AG08396 (cell line): Measurements from ENCODE around the gene DHX35.
A peak's percentile ranks its signal among the peaks of the same experiment; 100 is the strongest.

Experiments
- DNase-seq: peaks from one replicate; pipeline ENCODE4 v3.0.0; 2012; ENCODE audit warnings: low spot score, mixed read lengths

DHX35 gene

DNA sequence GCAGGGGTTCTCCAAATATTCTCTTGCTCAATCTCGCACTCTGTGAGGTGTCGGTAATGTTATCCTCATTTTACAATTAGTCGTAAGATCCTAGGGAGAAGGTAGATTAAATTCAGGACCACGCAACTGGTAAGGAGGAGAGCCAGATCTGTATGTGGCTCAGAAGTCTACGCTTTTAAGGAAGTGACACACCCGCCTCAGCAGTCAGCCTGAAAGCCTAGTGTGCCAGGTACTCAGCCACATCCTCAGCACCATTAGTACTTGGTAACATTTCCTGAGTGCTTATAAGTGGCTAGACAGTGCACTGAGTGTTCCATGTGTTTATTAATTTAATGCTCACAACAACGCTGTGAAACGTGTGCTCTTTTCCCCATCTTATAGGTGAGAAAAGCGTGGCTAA lies 63.7 kb downstream of the DHX35 start:
- DNase-seq, result no peak

DNA sequence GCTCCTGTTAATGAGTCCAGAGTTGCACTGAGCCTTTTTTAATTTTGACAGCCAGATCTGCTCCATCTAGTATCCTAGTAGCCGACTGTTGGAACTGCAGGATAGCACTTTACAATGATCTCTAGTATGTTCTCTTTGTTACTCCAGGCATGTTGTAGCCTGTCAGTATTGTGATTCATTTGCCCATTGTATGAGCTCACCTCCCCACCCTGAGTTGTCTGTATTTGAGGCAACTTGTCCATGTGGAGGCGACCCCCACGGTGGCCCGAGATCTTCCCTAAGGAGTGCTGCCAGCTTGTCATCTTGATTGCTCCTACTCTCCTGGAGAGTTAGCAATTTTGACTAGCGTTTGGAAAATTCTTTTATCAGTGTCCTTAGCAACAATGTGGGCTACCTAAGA lies 67.2 kb downstream of the DHX35 start:
- DNase-seq, result no peak

DNA sequence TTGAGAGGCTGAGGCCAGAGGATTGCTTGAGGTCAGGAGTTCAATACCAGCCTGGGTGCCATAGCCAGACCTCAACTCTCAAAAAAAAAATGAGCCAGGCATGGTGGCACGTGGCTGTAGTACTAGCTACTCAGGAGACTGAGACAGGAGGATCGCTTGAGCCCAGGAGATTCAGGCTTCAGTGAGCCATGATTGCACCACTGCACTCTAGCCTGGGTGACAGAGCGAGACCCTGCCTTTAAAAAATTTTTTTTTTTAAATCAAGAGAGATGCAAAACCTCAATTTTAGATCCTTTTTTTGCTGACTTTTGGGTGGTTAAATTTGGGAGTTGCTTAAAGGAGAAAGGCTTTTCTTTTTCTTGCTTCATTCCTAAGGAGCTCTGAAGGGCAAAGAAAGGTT lies 70.9 kb downstream of the DHX35 start:
- no peak for DNase-seq

DNA sequence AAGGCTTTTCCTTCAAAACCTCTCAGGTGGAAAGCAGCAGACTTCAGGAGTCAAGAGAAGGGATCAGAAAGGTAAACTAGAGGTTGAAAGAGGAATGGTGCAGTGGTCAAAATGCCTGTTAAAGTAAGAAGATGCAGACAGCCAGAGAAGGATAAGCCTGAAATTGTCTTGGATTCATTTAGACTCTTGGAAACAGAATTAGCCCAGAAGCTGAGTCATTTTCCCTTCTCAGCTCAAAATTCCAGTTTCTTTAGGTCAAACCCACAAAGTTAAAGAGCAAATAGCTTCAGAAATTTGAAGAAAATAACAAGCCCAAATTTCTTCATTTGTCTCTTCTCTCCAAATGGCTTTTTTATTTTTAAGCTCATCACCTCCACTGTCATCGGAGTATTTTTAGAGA lies 73.9 kb downstream of the DHX35 start:
- DNase-seq, result no peak

DNA sequence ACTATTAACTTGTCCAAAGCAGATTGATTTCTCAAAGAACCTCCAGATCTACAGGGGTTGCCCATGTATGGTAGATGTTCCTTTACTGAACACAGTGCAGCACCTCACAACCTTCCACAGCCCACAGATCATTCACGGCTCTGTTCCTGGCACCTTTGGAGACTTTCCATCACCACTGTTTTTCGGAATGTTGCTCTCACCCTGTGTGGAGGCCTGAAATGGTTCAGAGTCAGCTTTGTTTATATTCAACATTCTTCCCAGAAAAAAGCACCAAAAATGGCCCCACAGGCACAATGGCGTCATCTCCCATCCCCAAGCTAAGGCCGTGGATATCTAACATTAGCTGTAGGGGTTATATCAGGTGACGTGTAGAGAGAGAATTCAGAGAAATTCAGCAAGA lies 74.7 kb downstream of the DHX35 start:
- DNase-seq, result peak; percentile 60

DNA sequence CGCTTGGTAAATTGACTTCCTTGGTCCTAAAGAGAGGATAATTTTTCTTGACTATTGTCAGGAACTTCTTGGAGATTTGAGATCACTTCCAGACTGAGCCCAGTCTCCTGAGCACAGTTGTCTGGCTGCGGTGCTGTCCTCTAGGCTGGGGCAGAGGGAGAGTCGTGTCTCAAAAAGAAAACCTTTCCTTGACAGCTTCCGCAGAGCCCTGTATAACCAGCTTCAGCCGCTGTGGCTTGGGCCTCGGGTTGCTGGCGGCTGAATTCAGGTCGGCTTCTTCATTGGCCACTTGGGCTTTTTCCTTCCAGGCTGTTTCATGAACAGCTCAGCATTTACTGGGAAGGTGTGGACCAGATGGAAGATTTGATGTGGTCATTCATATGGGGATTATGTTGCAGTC lies 75.9 kb downstream of the DHX35 start:
- no peak for DNase-seq

DNA sequence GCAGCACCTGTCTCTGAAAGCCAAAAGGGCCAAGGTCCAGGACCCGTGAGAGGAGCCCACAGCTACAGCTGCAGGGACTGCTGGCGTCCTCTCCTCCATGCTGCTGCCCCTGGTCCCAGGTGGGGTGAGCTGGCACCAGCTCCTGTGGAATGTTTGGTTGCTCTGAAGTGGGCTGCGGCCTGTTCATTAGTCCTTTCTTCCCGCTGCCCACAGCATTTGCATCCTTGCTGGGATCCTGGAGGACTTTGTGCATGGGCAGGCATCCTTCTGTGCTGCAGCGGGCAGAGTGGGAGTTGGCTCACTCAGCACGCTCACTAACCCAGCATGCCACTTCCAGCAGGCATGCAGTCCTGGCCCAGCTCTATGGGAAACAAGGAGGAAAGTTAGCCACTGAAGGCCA lies 76.4 kb downstream of the DHX35 start:
- DNase-seq, result no peak

DNA sequence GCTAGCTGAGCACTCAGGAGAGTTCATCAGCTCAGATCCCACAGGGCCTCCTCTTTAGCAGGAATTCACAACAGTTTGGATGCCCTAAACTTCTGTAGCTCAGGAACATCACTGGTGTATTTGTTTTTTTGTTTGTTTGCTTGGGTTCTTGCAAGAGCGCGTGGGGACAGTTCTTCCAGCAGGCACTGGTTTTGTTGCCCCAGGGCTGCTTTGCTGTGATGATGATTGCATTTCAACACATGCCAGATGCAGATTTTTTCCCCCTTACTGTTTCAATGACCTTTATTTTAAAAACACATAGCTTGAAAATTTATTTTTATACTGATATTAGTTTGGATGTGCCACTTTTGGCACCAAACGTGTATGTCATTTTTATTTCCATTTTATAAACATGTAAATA lies 77.1 kb downstream of the DHX35 start:
- DNase-seq, result no peak

DNA sequence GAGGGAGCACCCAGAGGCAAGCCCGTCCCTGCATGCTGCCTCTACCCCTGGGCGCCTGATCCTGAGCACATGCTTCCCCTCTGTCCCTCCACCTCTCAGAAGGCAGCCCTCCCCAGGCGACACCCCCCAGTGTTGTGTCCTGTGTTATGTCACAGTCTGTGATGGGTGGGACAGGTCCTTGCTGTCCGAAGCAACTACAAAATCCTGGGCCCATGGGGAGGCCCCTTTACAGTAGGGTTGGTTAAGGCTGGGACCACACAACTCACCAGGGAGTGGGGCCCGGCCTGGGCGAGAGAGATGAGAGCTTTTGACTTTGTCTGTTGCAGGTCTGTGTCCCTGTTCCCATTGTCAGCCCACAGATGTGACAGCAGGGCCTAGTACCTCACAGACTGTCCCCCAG lies 78.0 kb downstream of the DHX35 start:
- DNase-seq, result no peak

DNA sequence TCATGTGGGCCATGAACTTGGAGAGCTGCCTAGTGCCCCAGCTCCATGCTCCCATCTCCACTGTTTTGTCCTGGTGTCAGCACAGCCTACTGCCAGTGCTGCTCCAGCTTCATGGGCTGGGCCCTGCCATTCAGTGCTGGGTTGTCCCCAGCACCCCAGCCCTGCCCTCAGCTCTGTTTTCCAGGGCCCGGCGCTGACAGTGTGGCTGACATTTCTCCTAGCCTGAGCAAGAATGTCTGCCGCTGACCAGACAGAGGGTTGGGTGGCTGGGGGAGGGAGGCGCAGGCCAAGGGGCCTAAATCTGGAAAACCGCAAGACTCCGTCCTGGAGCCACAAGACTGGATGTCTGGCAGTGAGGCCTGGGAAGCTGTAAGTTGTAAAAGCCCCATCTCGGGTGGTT lies 78.9 kb downstream of the DHX35 start:
- no peak for DNase-seq

DNA sequence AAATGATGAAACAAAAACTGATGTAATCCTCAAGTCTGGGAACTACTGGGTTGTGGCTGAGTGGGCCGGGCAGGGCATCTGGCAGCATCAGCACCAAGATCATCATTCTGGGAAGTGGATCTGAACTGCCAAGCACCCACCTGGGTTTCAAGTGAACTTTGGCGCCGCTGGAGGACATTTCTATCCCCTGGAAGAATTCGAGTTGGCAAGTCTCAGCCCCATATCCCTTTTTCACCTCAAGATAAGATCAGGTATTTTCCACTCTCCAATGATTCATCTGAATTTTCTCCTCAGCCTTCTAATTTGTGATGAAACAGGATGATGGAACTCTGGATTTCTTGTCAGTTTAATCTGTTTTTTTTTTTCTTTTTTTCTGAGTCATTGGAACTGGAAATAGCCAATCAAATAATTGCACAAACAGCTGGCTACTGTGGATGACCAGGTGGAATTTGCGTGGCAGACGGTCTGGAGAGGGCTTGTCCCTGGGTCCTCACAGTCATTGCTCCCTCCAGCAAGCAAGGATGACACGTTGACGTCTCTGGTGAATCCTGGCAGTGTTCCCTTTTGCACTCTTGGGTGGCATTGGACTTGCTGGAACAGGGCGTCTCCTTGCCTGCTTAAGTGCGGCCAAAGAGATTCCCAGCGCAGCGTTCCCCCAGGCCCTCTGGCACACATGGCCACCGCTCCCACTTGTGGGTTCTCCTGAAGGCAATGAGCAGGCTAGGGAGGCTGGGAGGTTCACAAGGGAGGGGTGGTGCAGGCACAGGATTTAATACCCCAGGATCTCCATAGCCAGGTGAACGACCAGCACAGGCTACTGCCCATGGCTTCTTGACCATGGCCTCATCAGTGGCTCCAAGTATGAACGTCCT lies 80.4 kb downstream of the DHX35 start:
- peak; percentile 26 for DNase-seq

DNA sequence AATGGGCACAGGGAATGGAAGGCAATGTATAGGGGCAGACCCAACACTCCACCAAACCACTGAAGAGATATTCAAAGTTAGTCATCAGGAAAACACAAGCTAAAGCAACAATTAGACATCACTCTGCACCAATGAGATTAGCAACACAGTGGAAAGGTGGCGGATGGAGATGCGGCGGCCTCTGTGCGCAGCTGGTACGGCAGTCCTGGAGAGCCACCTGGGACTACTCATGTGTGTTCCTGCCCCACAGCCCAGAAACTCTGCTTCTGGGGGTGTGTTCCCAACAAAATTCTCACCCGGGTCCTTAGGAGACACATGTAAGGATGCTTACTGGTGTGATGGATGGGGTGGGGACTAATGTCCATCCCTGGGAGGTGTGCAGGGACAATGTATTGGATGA lies 82.4 kb downstream of the DHX35 start:
- no peak for DNase-seq

DNA sequence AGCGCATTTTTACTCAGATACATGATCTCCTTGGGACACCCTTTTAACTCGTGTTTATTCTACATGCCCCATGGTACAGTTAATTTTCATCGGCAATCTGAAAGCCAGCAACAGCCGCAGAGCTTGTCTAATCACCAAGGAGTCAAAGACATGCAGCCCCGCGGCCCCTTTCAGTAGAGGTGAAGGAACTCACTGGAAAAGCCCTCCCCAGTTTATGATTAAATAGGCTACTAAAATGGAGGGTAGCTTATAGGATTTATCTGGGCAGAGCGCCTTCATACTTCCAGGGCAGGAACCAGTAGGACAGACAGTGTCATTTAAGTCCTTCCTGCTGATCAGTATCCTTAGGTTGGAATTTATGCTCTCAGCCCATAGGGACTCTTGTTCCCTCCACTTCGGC lies 83.5 kb downstream of the DHX35 start:
- no peak for DNase-seq

DNA sequence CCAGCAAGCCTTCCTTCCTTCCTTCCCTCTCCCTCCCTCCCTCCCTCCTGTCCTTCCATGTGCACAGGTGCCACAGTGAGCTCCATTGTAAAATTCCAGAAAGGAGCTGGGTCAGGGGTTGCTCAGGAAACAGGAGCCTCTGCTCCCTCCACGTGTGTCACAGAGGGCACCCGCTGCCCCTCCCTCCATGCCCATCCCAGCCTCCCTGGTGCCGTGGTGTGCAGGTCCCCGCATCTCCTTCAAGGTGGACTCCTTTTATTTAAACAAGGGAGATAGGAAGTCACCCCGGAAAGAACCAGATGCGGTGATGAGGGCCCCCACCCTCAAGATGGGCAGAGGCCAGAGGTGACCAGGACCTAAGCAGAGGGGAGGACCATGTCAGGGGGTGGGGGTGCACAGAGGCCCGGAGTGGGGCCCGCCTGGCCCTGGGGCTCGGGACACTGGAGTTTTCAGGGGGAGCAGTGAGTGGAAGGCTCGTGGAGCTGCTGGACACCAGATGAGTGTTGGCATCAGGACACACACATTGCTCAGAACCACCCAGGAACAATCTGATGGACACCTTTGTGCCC lies 85.4 kb downstream of the DHX35 start:
- DNase-seq, result no peak

DNA sequence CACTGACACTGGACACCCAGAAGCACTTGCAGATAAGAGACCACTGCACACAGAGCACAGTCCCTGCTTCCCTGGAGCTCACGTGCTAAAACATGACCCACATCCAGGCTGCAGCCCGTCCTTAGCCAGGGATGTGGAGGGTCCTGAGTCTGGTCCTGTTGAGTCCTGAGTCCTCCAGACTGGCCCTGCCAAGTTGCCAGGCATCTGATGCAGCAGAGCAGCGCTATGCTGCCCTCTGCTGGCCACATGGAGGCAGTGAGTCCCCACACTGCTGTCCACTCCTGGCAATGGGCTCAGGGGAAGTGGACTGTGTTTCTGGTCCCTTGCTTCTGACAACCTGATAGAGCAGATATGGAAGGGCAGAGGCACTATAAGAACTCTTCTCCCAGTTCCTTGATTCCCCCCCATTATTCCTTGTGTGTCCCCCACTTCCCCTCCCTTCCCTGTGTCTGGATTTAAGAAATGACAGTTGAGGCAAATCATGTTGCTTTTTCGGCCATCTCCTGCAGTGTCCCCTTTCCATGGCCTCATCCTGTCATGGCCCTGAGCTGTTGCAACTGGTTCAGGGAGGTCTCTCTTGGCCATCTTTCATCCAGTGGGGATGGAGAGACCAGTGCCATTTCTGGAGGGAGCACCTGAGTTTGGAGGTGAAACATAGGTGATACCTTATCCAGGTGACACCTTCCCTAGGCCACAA lies 86.0 kb downstream of the DHX35 start:
- DNase-seq, result peak; percentile 87

DNA sequence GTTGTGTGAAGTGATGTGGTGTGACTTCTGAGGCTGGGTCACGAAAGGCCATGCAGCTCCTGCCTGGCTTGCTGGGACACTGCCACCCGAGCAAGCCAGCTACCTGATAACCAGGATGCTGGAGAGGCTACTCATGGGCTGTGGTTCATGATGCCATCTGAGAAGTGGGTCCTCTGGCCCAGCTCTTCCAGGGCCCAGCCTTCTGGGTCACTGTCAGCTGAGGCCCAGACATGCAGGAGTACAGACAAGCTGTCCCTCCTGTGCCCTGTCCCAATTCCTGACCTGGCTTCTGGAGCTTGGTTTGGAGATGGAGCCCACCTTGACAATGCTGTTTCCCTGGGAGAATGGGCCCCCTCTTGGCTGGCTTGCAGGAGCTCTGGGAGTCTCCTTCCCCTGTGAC lies 87.0 kb downstream of the DHX35 start:
- no peak for DNase-seq

DNA sequence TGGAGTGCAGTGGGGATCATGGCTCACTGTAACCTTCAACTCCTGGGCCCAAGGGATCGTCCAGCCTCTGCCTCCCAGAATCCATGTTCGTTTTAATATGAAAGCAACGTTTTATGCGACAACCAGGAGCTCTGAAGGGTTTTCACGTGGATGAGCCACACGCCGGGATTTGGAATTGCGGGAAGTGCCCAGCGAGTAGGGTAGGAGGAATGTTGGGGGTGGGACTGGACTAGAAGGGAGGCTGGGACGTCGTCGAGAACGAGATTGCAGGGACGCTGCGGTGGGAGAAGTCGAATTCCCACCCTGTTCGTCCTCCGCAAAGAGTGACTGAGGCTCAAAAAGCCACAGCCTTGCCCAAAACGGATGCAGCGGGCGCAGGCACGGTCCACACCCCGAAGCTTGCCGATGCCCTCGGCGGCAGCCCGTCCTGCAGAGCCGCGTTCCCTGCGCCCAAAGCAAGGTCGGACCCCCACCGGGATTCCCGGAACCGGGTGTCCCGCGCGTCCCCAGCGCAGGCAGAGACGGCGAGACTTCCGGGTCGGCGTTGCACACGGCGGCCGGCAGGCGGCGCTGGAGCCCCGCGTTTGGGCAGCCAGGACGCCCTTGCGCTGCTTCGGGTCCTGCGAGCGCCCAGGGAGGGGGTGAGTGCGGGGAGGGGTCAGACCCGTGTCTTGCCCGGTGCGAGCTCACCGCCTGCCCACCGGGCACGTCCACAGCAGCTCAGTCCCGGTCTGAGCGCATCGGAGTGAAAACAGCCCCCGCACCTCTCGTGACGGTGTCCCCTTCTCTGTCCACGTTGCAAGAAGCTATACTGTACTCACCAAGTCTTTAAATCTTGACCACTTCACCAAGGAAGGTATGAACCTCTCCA lies 87.8 kb downstream of the DHX35 start:
- peak; percentile 87 for DNase-seq

DNA sequence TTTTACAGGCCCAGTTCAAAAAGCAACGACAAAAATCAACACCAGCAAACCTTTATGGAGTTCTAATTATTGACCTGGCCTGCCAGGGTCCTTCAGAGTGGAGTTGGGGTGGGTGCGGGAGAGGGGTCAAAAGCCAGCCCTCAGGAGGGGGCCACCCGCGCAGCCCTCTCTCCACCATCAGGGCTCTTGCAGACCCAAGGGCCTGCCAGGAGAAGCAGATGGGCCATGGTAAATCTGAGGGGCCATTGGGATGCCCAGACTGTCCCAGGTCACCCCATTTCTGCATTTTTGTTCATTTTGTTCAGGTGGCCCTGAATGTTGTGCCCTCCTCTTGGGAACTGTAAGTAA lies 88.4 kb downstream of the DHX35 start:
- no peak for DNase-seq

DNA sequence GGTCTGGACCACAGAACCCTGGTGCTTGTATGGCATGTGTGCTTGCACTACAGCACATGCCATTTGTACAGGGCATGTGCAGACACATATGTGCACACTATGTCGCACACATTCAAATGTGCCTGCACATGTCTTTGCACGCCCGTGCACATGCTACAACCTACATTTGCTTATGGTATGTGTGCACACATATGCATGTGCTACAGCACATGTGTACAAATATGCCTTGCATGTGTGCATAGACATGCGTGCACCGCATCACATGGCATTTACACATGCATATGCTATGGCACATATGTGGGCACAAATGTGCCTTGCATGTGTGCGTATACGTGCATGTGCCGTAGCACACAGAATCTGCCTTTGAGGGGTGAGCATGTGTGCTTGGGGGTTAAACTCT lies 90.5 kb downstream of the DHX35 start:
- no peak for DNase-seq

DNA sequence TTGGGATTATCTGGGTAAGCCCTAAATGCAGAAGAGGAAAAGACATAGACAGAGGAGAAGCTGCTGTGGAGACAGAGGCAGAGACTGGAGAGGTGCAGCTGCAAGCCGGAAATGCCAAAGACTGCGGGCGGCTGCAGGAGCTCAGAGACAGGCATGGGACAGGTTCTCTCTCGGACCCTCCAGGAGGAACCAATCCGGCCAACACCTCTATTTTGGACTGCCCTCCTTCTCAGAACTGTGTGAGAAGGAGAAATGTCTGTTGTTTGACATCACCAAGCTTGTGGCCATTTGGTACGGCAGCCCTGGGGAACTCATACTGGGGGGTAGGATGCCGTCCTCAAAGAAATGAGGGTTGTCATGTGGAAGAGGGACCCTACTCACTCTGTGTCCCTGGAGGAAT lies 95.0 kb downstream of the DHX35 start:
- no peak for DNase-seq

DNA sequence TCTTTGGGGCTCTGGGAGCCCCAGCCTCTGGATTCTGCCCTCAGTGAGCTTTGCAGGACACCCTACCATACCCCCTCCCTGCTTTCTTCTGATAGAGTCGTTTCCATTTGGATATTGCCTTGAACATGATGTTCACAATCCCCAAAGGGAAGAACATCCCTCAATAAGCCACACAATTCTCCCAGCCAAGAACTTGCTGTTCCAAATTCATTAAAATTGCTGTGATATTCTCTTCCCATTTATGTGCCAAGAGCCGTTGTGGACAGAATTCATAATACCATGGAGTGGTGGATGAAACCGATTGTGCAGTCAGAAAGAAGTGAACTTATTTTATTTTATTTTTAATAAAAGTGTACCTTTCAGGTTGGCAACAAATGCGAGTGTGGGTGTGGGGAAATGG lies 95.8 kb downstream of the DHX35 start:
- DNase-seq, result no peak

DNA sequence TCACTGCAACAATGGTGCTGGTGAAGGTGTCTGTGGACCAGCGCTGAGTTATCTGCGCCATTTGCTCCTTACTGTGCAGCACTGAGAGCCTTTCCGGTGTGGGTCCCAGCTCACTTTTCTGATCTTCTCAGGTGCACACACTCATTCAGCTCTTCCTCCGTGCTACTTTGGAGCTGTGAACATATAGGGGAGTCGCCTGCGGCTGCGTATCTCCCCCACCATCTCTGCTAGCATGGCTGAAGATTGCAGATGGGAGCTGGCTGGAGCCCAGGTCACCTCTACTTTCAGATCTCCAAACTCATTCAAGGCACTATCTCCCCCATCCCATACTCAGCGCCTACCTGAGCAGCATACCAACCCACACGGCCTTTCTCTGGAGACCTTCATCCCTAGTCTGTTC lies 96.9 kb downstream of the DHX35 start:
- DNase-seq, result no peak
